GM23338 (cell line): ENCODE data around the gene HS1BP3.

Experiments
- CREB1 ChIP-seq: fragments of 250-450 bp; sonication (Bioruptor Pico); IDR thresholded peaks from 2 replicates; pipeline ENCODE4 v1.5.0; 2020; ENCODE audit warnings: low read depth, mild to moderate bottlenecking, moderate library complexity
- EZH2 ChIP-seq: fragments of 200-600 bp; sonication (generic); IDR thresholded peaks from one replicate; pipeline ENCODE4 v1.8.0; 2017; ENCODE audit warnings: antibody characterized with exemption, mild to moderate bottlenecking, low read depth; ENCODE audit not compliant: unreplicated experiment
- EZH2phosphoT487 ChIP-seq: fragments of 200-600 bp; sonication (generic); IDR thresholded peaks from one replicate; pipeline ENCODE4 v1.8.1; 2018; ENCODE audit warnings: antibody characterized with exemption; ENCODE audit not compliant: unreplicated experiment
- JUNB ChIP-seq: IDR thresholded peaks from one replicate; pipeline ENCODE4 v1.6.1; 2016; ENCODE audit warnings: antibody characterized with exemption; ENCODE audit not compliant: unreplicated experiment
- NANOG ChIP-seq: IDR thresholded peaks from 2 replicates; pipeline ENCODE4 v1.6.1; 2016; ENCODE audit warnings: antibody characterized with exemption, borderline replicate concordance
- POLR2AphosphoS5 ChIP-seq: IDR thresholded peaks from 2 replicates; pipeline ENCODE4 v1.6.1; 2016; ENCODE audit warnings: antibody characterized with exemption, low read depth
- ZNF114 ChIP-seq: fragments of 250-450 bp; sonication (Bioruptor Pico); IDR thresholded peaks from 2 replicates; pipeline ENCODE4 v1.5.0; 2020; ENCODE audit warnings: mild to moderate bottlenecking, moderate library complexity
- ZNF331 ChIP-seq: fragments of 250-450 bp; sonication (Bioruptor Pico); IDR thresholded peaks from 2 replicates; pipeline ENCODE4 v1.5.0; 2020; ENCODE audit warnings: low read depth, mild to moderate bottlenecking, moderate library complexity
- TF ChIP-seq, protein P1 (sequence below), 2 experiments: fragments of 200-600 bp in 1 of 2; sonication (generic) in 1 of 2; conservative IDR thresholded peaks; 2 replicates each; pipeline versions ENCODE4 v1.5.1 to v1.6.1; 2016 to 2017; ENCODE audit warnings: antibody characterized with exemption in 2 of 2, low read depth in 2 of 2, mild to moderate bottlenecking in 2 of 2, moderate library complexity in 1 of 2
- TF ChIP-seq, protein P2 (sequence below): IDR thresholded peaks from one replicate; pipeline ENCODE4 v1.6.1; 2018; ENCODE audit warnings: antibody characterized with exemption; ENCODE audit not compliant: unreplicated experiment

DNA sequence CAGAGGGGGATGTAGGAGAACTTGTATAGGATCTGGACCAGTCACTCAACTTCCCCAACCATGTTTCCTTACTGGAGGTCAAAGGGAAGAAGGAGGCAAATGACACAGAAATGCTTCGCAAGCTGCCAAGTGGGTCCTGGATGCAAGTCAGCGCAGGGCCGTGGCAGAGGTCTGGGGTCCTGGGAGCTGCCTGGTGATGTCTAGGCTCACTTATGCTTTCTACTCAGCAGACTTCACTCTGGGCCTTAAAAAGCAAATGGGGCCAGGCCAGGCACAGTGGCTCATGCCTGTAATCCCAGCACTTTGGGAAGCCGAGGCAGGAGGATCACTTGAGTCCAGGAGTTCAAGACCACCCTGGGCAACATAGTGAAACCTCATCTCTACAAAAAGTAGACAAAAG is 19.9 kb downstream of the HS1BP3 start:
- TF ChIP-seq, protein P1, sequence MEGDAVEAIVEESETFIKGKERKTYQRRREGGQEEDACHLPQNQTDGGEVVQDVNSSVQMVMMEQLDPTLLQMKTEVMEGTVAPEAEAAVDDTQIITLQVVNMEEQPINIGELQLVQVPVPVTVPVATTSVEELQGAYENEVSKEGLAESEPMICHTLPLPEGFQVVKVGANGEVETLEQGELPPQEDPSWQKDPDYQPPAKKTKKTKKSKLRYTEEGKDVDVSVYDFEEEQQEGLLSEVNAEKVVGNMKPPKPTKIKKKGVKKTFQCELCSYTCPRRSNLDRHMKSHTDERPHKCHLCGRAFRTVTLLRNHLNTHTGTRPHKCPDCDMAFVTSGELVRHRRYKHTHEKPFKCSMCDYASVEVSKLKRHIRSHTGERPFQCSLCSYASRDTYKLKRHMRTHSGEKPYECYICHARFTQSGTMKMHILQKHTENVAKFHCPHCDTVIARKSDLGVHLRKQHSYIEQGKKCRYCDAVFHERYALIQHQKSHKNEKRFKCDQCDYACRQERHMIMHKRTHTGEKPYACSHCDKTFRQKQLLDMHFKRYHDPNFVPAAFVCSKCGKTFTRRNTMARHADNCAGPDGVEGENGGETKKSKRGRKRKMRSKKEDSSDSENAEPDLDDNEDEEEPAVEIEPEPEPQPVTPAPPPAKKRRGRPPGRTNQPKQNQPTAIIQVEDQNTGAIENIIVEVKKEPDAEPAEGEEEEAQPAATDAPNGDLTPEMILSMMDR (conservative IDR thresholded peaks at IDR 0.05; ENCODE audit: low read depth in 2 of 2), result no peak
- no peak for TF ChIP-seq EZH2
- no peak for TF ChIP-seq POLR2AphosphoS5
- no peak for TF ChIP-seq EZH2phosphoT487
- TF ChIP-seq, protein P2, sequence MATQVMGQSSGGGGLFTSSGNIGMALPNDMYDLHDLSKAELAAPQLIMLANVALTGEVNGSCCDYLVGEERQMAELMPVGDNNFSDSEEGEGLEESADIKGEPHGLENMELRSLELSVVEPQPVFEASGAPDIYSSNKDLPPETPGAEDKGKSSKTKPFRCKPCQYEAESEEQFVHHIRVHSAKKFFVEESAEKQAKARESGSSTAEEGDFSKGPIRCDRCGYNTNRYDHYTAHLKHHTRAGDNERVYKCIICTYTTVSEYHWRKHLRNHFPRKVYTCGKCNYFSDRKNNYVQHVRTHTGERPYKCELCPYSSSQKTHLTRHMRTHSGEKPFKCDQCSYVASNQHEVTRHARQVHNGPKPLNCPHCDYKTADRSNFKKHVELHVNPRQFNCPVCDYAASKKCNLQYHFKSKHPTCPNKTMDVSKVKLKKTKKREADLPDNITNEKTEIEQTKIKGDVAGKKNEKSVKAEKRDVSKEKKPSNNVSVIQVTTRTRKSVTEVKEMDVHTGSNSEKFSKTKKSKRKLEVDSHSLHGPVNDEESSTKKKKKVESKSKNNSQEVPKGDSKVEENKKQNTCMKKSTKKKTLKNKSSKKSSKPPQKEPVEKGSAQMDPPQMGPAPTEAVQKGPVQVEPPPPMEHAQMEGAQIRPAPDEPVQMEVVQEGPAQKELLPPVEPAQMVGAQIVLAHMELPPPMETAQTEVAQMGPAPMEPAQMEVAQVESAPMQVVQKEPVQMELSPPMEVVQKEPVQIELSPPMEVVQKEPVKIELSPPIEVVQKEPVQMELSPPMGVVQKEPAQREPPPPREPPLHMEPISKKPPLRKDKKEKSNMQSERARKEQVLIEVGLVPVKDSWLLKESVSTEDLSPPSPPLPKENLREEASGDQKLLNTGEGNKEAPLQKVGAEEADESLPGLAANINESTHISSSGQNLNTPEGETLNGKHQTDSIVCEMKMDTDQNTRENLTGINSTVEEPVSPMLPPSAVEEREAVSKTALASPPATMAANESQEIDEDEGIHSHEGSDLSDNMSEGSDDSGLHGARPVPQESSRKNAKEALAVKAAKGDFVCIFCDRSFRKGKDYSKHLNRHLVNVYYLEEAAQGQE, result no peak
- no peak for TF ChIP-seq JUNB
- TF ChIP-seq CREB1, result no peak
- TF ChIP-seq ZNF331 (CRISPR knock-in tag), result no peak
- no peak for TF ChIP-seq ZNF114 (CRISPR knock-in tag)
- no peak for TF ChIP-seq NANOG
